ENCODE data around the gene MYADML2.
"Not testable (repeated sequence)": the region's sequence is repeated elsewhere in the genome, so short reads cannot be mapped to it uniquely, and the experiment has no call there.

MYADML2 gene

GRCh38 chr17:81947189-81947588 is at the start of gene MYADML2:
TSS of gene MYADML2 (minus strand) at chr17:81947233. CDS start at chr17:81941741, 5,492 bp downstream.
- DNase-seq (ENCODE audit: low read depth in 2 of 2) = no peak

- DNase-seq (ENCODE audit: low read depth in 2 of 2) = no peak
Observed at GRCh38 chr17:81996232-81996756, 49.3 kb upstream of the MYADML2 start.

- DNase-seq (ENCODE audit: low read depth in 2 of 2) = no peak
Observed at GRCh38 chr17:81995463-81996231, 48.6 kb upstream of the MYADML2 start.

- no peak for DNase-seq (ENCODE audit: low read depth in 2 of 2)
Observed at GRCh38 chr17:81994593-81995462, 47.8 kb upstream of the MYADML2 start.

GRCh38 chr17:81993729-81994592 is 46.9 kb upstream of the MYADML2 start:
- no peak for DNase-seq (ENCODE audit: low read depth in 2 of 2)

GRCh38 chr17:81992306-81993102 is 45.5 kb upstream of the MYADML2 start:
- no peak for DNase-seq (ENCODE audit: low read depth in 2 of 2)

- no peak for DNase-seq (ENCODE audit: low read depth in 2 of 2)
Observed at GRCh38 chr17:81991684-81992305, 44.8 kb upstream of the MYADML2 start.

GRCh38 chr17:81990836-81991683 is 44.0 kb upstream of the MYADML2 start:
- no peak for DNase-seq (ENCODE audit: low read depth in 2 of 2)

GRCh38 chr17:81987161-81987770 is 40.2 kb upstream of the MYADML2 start:
- DNase-seq (ENCODE audit: low read depth in 2 of 2) = no peak

- no peak for DNase-seq (ENCODE audit: low read depth in 2 of 2)
Observed at GRCh38 chr17:81986606-81987005, 39.6 kb upstream of the MYADML2 start.

GRCh38 chr17:81984773-81985410 is 37.9 kb upstream of the MYADML2 start:
- no peak for DNase-seq (ENCODE audit: low read depth in 2 of 2)

- no peak for DNase-seq (ENCODE audit: low read depth in 2 of 2)
Observed at GRCh38 chr17:81983639-81984373, 36.8 kb upstream of the MYADML2 start.

- DNase-seq (ENCODE audit: low read depth in 2 of 2) = no peak
Observed at GRCh38 chr17:81983011-81983638, 36.1 kb upstream of the MYADML2 start.

- not testable (repeated sequence) for DNase-seq (ENCODE audit: low read depth in 2 of 2)
Observed at GRCh38 chr17:81981511-81981910, 34.5 kb upstream of the MYADML2 start.

GRCh38 chr17:81980707-81981343 is 33.8 kb upstream of the MYADML2 start:
- no peak for DNase-seq (ENCODE audit: low read depth in 2 of 2)

GRCh38 chr17:81980122-81980521 is 33.1 kb upstream of the MYADML2 start:
- DNase-seq (ENCODE audit: low read depth in 2 of 2) = no peak

Measured in stimulated activated CD4-positive, alpha-beta T cell treated with anti-CD3 and anti-CD28 coated beads, Interleukin-4, amount 100 ng/mL, for 48 hours (primary cell).